AG08396 (cell line): Measurements from ENCODE around the gene PTPMT1.
A peak's percentile ranks its signal among the peaks of the same experiment; 100 is the strongest.

ENCODE experiments used
- DNase-seq: peaks from one replicate; pipeline ENCODE4 v3.0.0; 2012; ENCODE audit warnings: low spot score, mixed read lengths

The PTPMT1 gene

DNA sequence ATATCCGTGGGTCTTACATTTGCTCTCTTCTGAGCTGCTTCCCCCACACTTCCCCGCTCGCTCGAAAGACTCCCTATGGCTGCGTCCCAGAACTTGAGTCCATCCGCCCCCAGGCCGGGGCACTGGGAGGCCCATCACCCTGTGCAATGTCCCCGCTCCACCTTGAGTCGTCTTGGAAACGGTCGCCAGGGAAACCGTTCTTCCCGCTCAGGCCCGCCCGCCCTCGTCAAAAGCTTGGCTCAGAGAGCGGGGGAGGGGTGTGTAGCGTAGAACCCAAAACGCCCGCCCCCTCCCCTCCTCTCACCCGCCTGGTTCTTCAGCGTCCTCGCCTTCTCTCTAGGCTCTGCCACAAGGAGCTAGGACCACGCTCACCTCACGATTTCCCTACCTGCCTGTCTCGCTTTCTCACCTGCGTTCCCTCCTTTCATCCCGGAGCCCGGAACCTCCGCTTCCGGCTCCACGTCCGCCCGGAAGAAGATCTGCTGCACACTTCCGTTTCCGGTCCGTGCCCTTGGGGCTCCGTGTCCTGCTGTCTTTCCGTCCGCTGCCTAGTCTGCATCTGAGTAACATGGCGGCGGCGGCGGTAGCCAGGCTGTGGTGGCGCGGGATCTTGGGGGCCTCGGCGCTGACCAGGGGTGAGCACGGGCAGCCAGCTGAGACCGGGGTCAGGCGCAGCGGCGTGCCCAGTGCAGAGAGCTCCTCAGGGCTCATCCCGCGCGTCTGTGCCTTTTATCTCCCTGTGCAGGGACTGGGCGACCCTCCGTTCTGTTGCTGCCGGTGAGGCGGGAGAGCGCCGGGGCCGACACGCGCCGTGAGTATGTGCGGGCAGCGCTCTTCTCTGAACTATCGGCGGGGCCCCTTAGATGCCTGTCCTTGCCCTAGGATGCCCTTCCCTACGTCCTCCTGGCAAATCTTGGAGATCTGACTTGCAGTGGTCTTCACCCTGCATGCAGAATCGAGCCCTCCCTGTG lies 13.4 kb downstream of the PTPMT1 start, which contains the start of the genes KBTBD4 and NDUFS3:
Gene KBTBD4, minus strand, starts transcription at position 447 of the 971 bp plus-strand sequence. Its CDS starts 19 bp downstream, at position 428.
Gene NDUFS3, plus strand, starts transcription at position 551 of the 971 bp plus-strand sequence. Its CDS starts 18 bp downstream, at position 569.
- DNase-seq = peak; percentile 92

- no peak for DNase-seq
Observed at GRCh38 chr11:47583844-47584243, 18.4 kb downstream of the PTPMT1 start.

DNA sequence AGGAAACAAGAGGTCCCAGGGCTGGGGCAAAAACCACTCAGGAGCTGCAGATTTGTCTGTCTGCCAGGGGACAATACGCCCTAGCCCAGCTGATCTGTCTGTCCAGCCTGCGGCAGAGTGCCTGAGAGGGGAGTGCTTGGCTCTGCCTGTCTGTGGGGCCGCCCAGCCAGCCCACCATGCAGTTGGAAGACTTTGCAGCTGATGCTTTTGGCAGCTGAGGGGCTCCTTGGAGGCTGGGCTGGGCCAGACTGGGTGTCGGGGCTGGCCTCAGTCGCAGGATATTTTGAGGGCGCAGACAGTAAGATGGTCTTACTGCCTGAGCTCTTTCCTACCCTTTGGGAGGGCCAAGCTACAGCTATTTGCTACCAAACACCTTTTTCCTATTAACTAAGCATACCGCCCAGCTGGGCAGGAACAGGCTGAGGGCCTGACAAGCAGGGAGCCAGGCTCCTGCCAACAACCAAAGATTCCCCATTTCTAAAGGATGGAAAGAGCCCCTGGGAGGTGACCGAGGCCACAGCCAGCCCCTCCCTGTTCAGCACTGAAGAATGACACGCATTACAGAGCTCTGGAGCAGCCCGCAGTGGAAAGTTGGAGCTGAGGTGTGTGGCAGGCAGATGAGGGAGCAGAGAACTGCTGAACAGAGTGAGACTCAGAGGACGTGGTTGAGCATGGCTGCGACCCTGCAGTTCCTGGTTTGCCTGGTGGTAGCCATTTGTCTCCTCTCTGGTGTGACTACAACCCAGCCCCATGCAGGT lies 20.9 kb downstream of the PTPMT1 start, which contains the start of gene FAM180B:
Gene FAM180B, plus strand, starts transcription at position 581 of the 758 bp plus-strand sequence. Its CDS starts 91 bp downstream, at position 672.
- no peak for DNase-seq

DNA sequence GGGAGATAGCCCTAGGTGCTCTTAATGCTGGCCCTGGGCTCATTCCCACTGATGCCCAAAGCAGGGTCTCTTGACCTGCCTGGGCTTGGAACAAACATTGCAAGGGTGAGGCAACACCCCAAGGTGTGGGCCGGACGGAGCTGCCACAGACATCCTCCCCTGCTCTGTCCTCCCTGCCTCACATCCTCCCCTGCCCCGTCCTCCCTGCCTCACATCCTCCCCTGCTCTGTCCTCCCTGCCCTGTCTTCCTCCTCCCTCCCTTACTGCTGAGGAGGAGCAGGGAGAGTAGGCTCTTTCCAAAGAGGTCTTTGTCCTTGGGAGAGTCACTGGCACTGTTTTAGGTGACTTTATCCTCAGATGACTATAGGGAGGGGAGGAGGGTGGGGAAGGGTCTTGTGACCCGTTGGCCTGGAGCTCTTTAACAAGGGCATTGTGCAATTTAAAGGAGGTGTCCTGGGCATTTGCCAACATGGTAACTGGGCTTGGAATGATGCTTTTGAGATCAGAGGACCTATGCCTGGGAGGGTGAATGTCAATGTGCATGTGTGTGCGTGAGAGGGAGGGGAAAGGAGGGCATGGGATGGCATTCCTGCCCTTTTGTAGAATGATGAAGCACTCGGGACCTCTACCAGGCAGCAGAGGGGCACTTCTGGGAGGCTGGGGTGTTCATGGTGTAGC lies 21.8 kb downstream of the PTPMT1 start:
- no peak for DNase-seq

DNA sequence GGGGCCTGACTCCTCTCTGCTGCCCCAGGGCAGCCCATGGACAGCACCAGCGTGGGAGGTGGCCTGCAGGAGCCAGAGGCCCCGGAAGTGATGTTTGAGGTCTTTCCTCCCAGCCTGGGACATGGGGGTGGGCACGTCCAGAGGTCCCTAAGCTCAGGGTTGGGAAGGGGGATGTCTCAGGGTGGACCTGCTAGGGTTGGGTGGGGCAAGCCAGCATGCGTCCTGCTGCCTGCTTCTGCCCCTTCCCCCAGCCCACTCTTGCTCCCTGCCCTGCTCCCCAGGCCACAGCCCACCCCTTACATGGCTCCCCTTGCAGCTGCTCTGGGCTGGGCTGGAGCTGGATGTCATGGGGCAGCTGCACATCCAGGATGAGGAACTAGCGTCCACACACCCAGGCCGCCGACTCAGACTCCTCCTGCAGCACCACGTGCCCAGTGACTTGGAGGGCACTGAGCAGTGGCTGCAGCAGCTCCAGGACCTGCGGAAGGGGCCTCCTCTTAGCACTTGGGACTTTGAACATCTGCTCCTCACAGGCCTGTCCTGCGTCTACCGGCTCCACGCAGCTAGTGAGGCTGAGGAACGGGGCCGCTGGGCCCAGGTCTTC lies 22.4 kb downstream of the PTPMT1 start:
- DNase-seq = no peak

- DNase-seq = no peak
Observed at GRCh38 chr11:47589118-47589517, 23.7 kb downstream of the PTPMT1 start.

DNA sequence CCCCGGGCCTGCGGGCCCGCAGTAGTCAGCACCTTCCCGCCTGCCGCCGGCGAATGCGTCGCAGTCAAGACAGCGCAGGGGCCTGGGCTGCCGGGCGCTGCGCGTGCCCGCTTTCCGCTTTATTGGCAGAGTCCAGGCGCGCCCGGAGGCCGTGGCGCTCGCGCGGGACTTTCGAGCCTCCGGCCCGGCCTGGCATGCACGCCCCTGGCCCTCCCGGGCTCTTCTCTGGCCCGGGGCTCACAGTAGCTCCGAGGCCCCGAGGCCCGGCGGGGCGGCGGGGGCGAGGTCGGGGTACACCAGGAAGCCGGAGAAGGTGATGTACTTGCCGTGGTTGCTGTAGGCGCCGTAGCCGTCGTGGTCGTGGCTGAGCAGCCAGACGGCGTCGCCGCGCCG lies 24.2 kb downstream of the PTPMT1 start:
- DNase-seq = no peak

- no peak for DNase-seq
Observed at GRCh38 chr11:47589977-47590861, 24.8 kb downstream of the PTPMT1 start.

DNA sequence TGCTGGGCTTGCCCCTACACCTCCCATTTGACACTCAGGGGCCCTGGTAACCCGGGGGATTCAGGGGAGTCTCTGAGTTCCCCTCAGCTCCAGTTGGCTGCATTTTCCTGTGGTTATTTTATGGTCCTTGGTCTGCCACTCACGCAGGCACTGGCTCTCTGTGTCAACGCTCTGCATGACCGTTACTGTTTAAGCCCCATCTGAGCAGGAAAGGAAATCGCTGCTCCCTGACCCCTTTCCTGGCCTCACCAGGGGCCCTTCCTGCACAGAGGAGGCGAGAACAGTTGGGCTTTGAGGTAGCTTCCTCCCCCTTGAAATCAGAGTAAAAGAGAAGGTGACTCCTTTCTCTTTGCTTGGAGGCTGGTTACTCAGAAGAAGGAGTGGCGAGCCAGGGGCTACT lies 26.4 kb downstream of the PTPMT1 start:
- DNase-seq = no peak

- no peak for DNase-seq
Observed at GRCh38 chr11:47592251-47592650, 26.9 kb downstream of the PTPMT1 start.

DNA sequence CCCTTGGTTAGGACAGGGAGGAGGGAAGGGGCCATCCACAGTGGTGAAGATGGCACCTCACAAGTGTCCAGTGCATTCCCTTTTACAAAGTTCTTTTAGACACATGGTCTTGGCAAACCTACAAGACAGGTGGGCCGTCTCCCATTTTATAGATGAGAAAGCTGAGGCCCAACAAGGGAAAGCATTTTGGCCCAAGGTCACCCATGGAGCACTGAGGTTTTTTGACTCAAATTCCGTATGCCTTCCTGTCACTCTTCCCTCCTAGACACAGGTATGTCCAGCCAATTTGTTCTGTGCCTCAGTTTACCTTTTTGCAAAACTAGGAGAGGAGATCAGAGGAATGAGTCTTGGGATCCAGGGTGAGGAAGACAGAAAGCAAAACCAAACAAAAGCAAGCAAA lies 27.6 kb downstream of the PTPMT1 start:
- no peak for DNase-seq

- DNase-seq = no peak
Observed at GRCh38 chr11:47593492-47593933, 28.1 kb downstream of the PTPMT1 start.

GRCh38 chr11:47593934-47594855 lies 28.8 kb downstream of the PTPMT1 start, which contains the start of gene C1QTNF4:
TSS of gene C1QTNF4 (minus strand) at chr11:47594411. CDS start at chr11:47590810, 3,601 bp downstream.
- no peak for DNase-seq

DNA sequence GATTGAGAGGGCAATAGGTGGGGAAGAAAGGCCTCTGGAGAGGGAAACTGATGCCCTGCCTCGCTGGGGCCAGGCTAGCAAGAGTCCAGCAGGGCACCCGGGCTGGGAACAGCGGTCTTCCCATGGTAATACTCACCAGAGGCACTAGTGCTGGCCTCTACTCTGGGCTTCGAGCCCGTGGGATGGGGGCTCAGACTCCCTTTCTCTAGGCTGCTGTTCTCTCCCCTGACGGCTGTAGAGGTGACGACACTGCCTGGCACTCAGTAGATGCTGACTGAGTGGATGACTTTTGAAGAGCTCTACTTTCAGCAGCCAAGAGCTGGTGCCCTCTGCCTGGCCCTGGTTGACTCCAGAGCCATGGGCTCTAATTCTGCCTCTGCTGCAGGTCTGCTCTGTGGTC lies 29.6 kb downstream of the PTPMT1 start:
- no peak for DNase-seq

DNA sequence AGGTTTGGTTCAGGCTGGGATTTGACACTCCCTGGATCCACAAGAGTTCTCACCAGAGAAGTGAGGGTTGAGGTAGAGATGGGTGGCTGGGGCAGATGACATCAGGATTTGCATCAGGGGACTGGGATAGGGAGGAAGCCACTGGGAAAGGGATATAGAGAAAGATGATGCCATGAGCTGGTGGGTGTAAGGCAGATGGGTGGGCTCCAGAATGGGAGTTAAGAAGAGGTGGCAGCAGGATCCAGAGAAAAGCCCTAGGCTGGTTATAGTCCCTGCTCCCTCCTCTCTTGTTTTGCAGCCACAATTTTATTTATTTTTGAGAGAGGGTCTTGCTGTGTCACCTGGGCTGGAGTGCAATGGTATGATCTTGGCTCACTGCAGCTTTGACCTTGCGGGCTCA lies 30.6 kb downstream of the PTPMT1 start:
- DNase-seq = no peak

- no peak for DNase-seq
Observed at GRCh38 chr11:47599902-47600301, 34.5 kb downstream of the PTPMT1 start.

- DNase-seq = no peak
Observed at GRCh38 chr11:47603295-47603694, 37.9 kb downstream of the PTPMT1 start.

GRCh38 chr11:47605921-47606320 lies 40.5 kb downstream of the PTPMT1 start:
- no peak for DNase-seq

DNA sequence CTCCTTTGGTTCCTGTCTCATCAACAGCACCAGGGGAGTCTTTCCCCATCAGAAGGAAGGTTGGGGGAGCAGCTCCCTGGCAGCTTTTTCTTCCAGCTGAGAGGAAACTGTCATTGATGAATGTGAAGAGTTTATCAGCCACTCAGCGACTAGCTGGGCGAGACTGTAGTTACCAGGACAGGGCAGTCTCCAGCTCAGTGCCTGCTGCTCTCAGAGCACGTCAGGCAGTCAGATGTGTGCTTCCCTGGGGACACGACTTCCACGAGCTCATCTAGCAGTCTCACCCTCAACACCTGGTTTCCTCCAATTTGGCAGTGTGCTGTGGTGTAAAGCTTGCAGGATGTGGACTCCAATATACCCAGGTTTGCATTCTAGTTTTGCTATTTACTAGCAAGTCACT lies 41.3 kb downstream of the PTPMT1 start:
- no peak for DNase-seq
